H9 (cell line): ENCODE data around the gene BMERB1. TPM values are rescaled to one million over a fixed set of nuclear protein-coding genes. Genes with fewer than 3 reads are reported as not detected.

Experiments used
- DNase-seq: peaks from one replicate; pipeline ENCODE4 v3.0.0-alpha.2; 2017
- H2AFZ ChIP-seq: one replicate; pipeline ENCODE4 v1.6.1; 2013; ENCODE audit warnings: mild to moderate bottlenecking, low read length, control low read depth, moderate library complexity
- H2AK5ac ChIP-seq: 2 replicates; pipeline ENCODE4 v1.6.1; 2013; ENCODE audit warnings: low read length, control low read depth, mixed read lengths; ENCODE audit not compliant: insufficient read length
- H2BK120ac ChIP-seq: one replicate; pipeline ENCODE4 v1.6.1; 2013; ENCODE audit warnings: low read depth, mild to moderate bottlenecking, low read length, control low read depth, inconsistent platforms; ENCODE audit not compliant: poor library complexity, severe bottlenecking
- H2BK12ac ChIP-seq: 2 replicates; pipeline ENCODE4 v1.6.1; 2013; ENCODE audit warnings: low read length, control low read depth, mixed read lengths, low read depth; ENCODE audit not compliant: insufficient read length
- H2BK15ac ChIP-seq: 2 replicates; pipeline ENCODE4 v1.6.1; 2013; ENCODE audit warnings: low read depth, low read length, control low read depth
- H2BK20ac ChIP-seq: one replicate; pipeline ENCODE4 v1.6.1; 2013; ENCODE audit warnings: low read depth, mild to moderate bottlenecking, low read length, control low read depth, inconsistent platforms; ENCODE audit not compliant: poor library complexity, severe bottlenecking
- H2BK5ac ChIP-seq: 2 replicates; pipeline ENCODE4 v1.6.1; 2013; ENCODE audit warnings: low read length, control low read depth, mixed read lengths; ENCODE audit not compliant: insufficient read length
- H3K14ac ChIP-seq: 2 replicates; pipeline ENCODE4 v1.6.1; 2013; ENCODE audit warnings: low read length, control low read depth; ENCODE audit not compliant: insufficient read depth
- H3K18ac ChIP-seq: 2 replicates; pipeline ENCODE4 v1.6.1; 2013; ENCODE audit warnings: low read depth, mild to moderate bottlenecking, mixed read lengths, low read length, control low read depth; ENCODE audit not compliant: insufficient read length
- H3K23ac ChIP-seq: 2 replicates; pipeline ENCODE4 v1.6.1; 2013; ENCODE audit warnings: low read length, control low read depth, mixed read lengths, low read depth; ENCODE audit not compliant: insufficient read length
- H3K23me2 ChIP-seq: 2 replicates; pipeline ENCODE4 v1.6.1; 2013; ENCODE audit warnings: low read depth, mild to moderate bottlenecking, mixed read lengths, low read length, control low read depth; ENCODE audit not compliant: insufficient read length, poor library complexity, severe bottlenecking
- H3K27ac ChIP-seq: 2 replicates; pipeline ENCODE4 v1.5.1; 2013; ENCODE audit warnings: low read length, control low read depth, mixed read lengths, low read depth; ENCODE audit not compliant: insufficient read length
- H3K27me3 ChIP-seq: 2 replicates; pipeline ENCODE4 v1.6.1; 2013; ENCODE audit warnings: low read length, control low read depth, inconsistent platforms; ENCODE audit not compliant: insufficient read depth
- H3K4ac ChIP-seq: 2 replicates; pipeline ENCODE4 v1.6.1; 2013; ENCODE audit warnings: low read depth, mild to moderate bottlenecking, control low read depth, inconsistent platforms, low read length, moderate library complexity
- H3K4me1 ChIP-seq: 2 replicates; pipeline ENCODE4 v1.6.1; 2013; ENCODE audit warnings: low read length, control low read depth, inconsistent platforms; ENCODE audit not compliant: insufficient read depth
- H3K4me2 ChIP-seq: 2 replicates; pipeline ENCODE4 v1.6.1; 2013; ENCODE audit warnings: low read length, control low read depth, mixed read lengths; ENCODE audit not compliant: insufficient read length, insufficient read depth
- H3K56ac ChIP-seq: 2 replicates; pipeline ENCODE4 v1.6.1; 2013; ENCODE audit warnings: low read depth, mild to moderate bottlenecking, mixed read lengths, low read length, control low read depth; ENCODE audit not compliant: insufficient read length
- H3K79me1 ChIP-seq: 2 replicates; pipeline ENCODE4 v1.6.1; 2013; ENCODE audit warnings: low read depth, mild to moderate bottlenecking, moderate library complexity, low read length, control low read depth, inconsistent platforms; ENCODE audit not compliant: insufficient read depth, poor library complexity, severe bottlenecking
- H3K79me2 ChIP-seq: 2 replicates; pipeline ENCODE4 v1.6.1; 2013; ENCODE audit warnings: low read length, control low read depth, inconsistent platforms; ENCODE audit not compliant: insufficient read depth
- H3K9ac ChIP-seq: 2 replicates; pipeline ENCODE4 v1.6.1; 2013; ENCODE audit warnings: low read length, control low read depth, mixed read lengths; ENCODE audit not compliant: insufficient read length; ENCODE audit errors: extremely low read depth
- H3K9me3 ChIP-seq: one replicate; pipeline ENCODE4 v1.6.1; 2013; ENCODE audit warnings: low read depth, low read length, inconsistent platforms; ENCODE audit not compliant: control insufficient read depth
- H3T11ph ChIP-seq: one replicate; pipeline ENCODE4 v1.6.1; 2013; ENCODE audit warnings: mild to moderate bottlenecking, low read length, control low read depth, inconsistent platforms
- H4K20me1 ChIP-seq: one replicate; pipeline ENCODE4 v1.6.1; 2013; ENCODE audit not compliant: control insufficient read depth, insufficient read length, insufficient read depth
- H4K5ac ChIP-seq: 2 replicates; pipeline ENCODE4 v1.6.1; 2013; ENCODE audit warnings: low read depth, mild to moderate bottlenecking, mixed read lengths, low read length, control low read depth; ENCODE audit not compliant: insufficient read length
- H4K8ac ChIP-seq: replicated peaks from 2 replicates; pipeline ENCODE4 v1.6.1; 2013; ENCODE audit warnings: low read length, control low read depth, mixed read lengths, low read depth; ENCODE audit not compliant: insufficient read length
- H4K91ac ChIP-seq: 2 replicates; pipeline ENCODE4 v1.6.1; 2013; ENCODE audit warnings: low read depth, mild to moderate bottlenecking, moderate library complexity, mixed read lengths, low read length, control low read depth; ENCODE audit not compliant: insufficient read length
- H3K27ac Mint-ChIP-seq, 3 experiments: 2 replicates in 2 of 3; 3 replicates in 1 of 3; pipeline ENCODE4 v1.8.0; 2020 to 2021; ENCODE audit warnings: mixed read lengths in 3 of 3, mild to moderate bottlenecking in 1 of 3, moderate library complexity in 1 of 3
- H3K27me3 Mint-ChIP-seq: 2 replicates; pipeline ENCODE4 v1.8.0; 2021; ENCODE audit warnings: low read depth, mild to moderate bottlenecking, moderate library complexity, mixed read lengths
- H3K36me3 Mint-ChIP-seq, 3 experiments: 2 replicates in 2 of 3; 3 replicates in 1 of 3; pipeline ENCODE4 v1.8.0; 2020 to 2021; ENCODE audit warnings: low read depth in 3 of 3, mixed read lengths in 3 of 3; ENCODE audit not compliant: insufficient read depth in 1 of 3
- H3K4me1 Mint-ChIP-seq, 2 experiments: 2 replicates each; pipeline ENCODE4 v1.8.0; 2020; ENCODE audit warnings: mixed read lengths in 2 of 2
- H3K4me3 Mint-ChIP-seq, 2 experiments: 2 replicates in 1 of 2; 3 replicates in 1 of 2; pipeline ENCODE4 v1.8.0; 2020 to 2021; ENCODE audit warnings: mild to moderate bottlenecking in 2 of 2, mixed read lengths in 2 of 2, moderate library complexity in 1 of 2
- H3K9me3 Mint-ChIP-seq, 2 experiments: 2 replicates in 1 of 2; 3 replicates in 1 of 2; pipeline ENCODE4 v1.8.0; 2020; ENCODE audit warnings: mild to moderate bottlenecking in 2 of 2, mixed read lengths in 2 of 2, moderate library complexity in 1 of 2
- CTCF ChIP-seq: fragments of 200-600 bp; sonication (generic); conservative IDR thresholded peaks from 3 replicates; pipeline ENCODE4 v1.8.0; 2021; ENCODE audit warnings: antibody characterized with exemption, mild to moderate bottlenecking
- WGBS: extraction: QIAGEN DNeasy Blood & Tissue Kit; methylation state at CpG from one replicate; pipeline ENCODE4 v1.1.7; 2013; ENCODE audit warnings: missing lambda C conversion rate, low lambda C conversion rate, mixed read lengths; ENCODE audit not compliant: insufficient read length; ENCODE audit errors: extremely low coverage; 5-methylcytosine and 5-hydroxymethylcytosine counted together
- total RNA-seq: library from RNA; stranded (reverse); gene quantifications from 2 replicates; pipeline ENCODE4 v1.2.1, GENCODE V29; 2021

BMERB1 gene
- total RNA-seq, 1 experiment from 2014 or later, result 19.5 TPM

GRCh38 chr16:15493466-15494180, 59.2 kb downstream of the BMERB1 start:
- Histone ChIP-seq H2BK20ac (no peak overlapping the region), H2BK5ac (no peak overlapping the region), H3K18ac (no peak overlapping the region), H3K23me2 (no peaks in the 10 kb centered on the region), H3K56ac (no peak overlapping the region), H4K5ac (no peak overlapping the region), H3T11ph (no peak overlapping the region), H3K14ac (no peak overlapping the region), H3K9ac (no peak overlapping the region), H3K4me2 (no peak overlapping the region), H4K8ac (no peak overlapping the region), H2BK12ac (no peak overlapping the region), H3K23ac (no peak overlapping the region), H2BK120ac (no peak overlapping the region), H2BK15ac (no peak overlapping the region), H3K79me2 (no peaks in the 10 kb centered on the region), H2AK5ac (no peak overlapping the region), H3K27ac (no peak overlapping the region), H3K4ac (no peak overlapping the region), H3K9me3 (no peaks in the 10 kb centered on the region), H3K4me1 (no peaks in the 10 kb centered on the region), H2AFZ (no peak overlapping the region), H4K20me1 (no peaks in the 10 kb centered on the region), H3K79me1 (no peaks in the 10 kb centered on the region), H3K27me3 (no peaks in the 10 kb centered on the region), H4K91ac (no peak overlapping the region)
- no peaks in the 10 kb centered on the region for H3K27me3 Mint-ChIP-seq
- H3K36me3 Mint-ChIP-seq, result peaks cover 0 to 5% (median 3%) of the 10 kb centered on the region in 3 experiments; a peak in 3 of 7 replicates
- no peak overlapping the region for H3K27ac Mint-ChIP-seq
- H3K4me1 Mint-ChIP-seq, result peaks cover 14 to 15% of the 10 kb centered on the region in 2 experiments
- DNase-seq, result no peak
- WGBS, result no CpG with 5 or more reads among the region's 9 CpGs
- no peak overlapping the region; a peak in 1 of 5 replicates for H3K4me3 Mint-ChIP-seq
- TF ChIP-seq CTCF, result no peak
- H3K9me3 Mint-ChIP-seq, result peaks cover 0 to 3% of the 10 kb centered on the region in 2 experiments; a peak in 2 of 5 replicates
